Gastrocnemius medialis (tissue), 4 donors: ENCODE results near the gene FAM3A.

Experiments
- CTCF ChIP-seq, 5 experiments: fragments of 450-650 bp in 3 of 5; fragments of 200-600 bp in 2 of 5; sonication (generic) in 2 of 5; IDR thresholded peaks in 4 of 5; conservative IDR thresholded peaks in 1 of 5; 1 replicate in 4 of 5; 2 replicates in 1 of 5; pipeline ENCODE4 v1.5.1; 2016 to 2019; ENCODE audit warnings: antibody characterized with exemption in 5 of 5, mild to moderate bottlenecking in 3 of 5, moderate library complexity in 3 of 5
- POLR2A ChIP-seq, 2 donors: fragments of 450-650 bp; IDR thresholded peaks; one replicate each; pipeline ENCODE4 v1.6.1; 2017; ENCODE audit warnings: antibody characterized with exemption in 2 of 2, mild to moderate bottlenecking in 2 of 2, moderate library complexity in 2 of 2

- TF ChIP-seq CTCF (IDR thresholded peaks at IDR 0.05 in 4 of 5, conservative IDR thresholded peaks at IDR 0.05 in 1 of 5) (no peak), POLR2A (IDR thresholded peaks at IDR 0.05) (peak in 1 of 2 donors; percentile 40)
Observed at GRCh38 chrX:154547245-154548027, 31.4 kb upstream of the FAM3A start, which contains the start of gene IKBKG.
